ENCODE results near the gene SH2D3C.

DNA sequence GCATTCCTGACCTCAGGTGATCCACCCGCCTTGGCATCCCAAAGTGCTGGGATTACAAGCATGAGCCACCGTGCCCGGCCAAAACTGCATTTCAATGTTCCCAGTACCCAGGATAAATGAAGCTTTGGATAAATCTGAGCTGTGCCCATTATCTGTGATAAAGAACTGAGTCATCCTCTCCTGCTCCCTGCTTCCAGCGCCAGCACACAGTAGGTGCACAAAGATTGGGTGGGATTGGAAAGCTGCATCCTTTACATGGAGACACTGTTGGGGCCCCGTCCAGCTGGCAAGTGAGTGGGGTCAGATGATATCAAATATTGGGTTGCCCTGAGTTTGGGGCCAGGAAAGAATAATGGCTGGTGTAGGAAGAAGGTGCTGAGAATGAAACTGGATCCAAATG lies 17.4 kb downstream of the SH2D3C start:
- TF ChIP-seq NR2F1 (conservative IDR thresholded peaks at IDR 0.05): no peak
- TF ChIP-seq, protein P1, sequence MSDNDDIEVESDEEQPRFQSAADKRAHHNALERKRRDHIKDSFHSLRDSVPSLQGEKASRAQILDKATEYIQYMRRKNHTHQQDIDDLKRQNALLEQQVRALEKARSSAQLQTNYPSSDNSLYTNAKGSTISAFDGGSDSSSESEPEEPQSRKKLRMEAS (IDR thresholded peaks at IDR 0.05; ENCODE audit: low read depth, low read length): no peak
- no peak for TF ChIP-seq RAD21 (IDR thresholded peaks at IDR 0.05; ENCODE audit: insufficient read depth, low read depth, low read length)
- TF ChIP-seq RBBP5 (conservative IDR thresholded peaks at IDR 0.05): no peak
- TF ChIP-seq EZH2 (IDR thresholded peaks at IDR 0.05; ENCODE audit: borderline replicate concordance, control insufficient read depth, low read depth, low read length): no peak
- TF ChIP-seq FOXM1 (IDR thresholded peaks at IDR 0.05; ENCODE audit: low read depth, low read length): no peak
- TF ChIP-seq, protein P2, sequence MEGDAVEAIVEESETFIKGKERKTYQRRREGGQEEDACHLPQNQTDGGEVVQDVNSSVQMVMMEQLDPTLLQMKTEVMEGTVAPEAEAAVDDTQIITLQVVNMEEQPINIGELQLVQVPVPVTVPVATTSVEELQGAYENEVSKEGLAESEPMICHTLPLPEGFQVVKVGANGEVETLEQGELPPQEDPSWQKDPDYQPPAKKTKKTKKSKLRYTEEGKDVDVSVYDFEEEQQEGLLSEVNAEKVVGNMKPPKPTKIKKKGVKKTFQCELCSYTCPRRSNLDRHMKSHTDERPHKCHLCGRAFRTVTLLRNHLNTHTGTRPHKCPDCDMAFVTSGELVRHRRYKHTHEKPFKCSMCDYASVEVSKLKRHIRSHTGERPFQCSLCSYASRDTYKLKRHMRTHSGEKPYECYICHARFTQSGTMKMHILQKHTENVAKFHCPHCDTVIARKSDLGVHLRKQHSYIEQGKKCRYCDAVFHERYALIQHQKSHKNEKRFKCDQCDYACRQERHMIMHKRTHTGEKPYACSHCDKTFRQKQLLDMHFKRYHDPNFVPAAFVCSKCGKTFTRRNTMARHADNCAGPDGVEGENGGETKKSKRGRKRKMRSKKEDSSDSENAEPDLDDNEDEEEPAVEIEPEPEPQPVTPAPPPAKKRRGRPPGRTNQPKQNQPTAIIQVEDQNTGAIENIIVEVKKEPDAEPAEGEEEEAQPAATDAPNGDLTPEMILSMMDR (IDR thresholded peaks at IDR 0.05 in 2 of 3, conservative IDR thresholded peaks at IDR 0.05 in 1 of 3; ENCODE audit: control insufficient read depth in 2 of 3, extremely low read depth in 1 of 3, insufficient read depth in 1 of 3, low read depth in 3 of 3, low read length in 3 of 3): no peak
- TF ChIP-seq, protein P3, sequence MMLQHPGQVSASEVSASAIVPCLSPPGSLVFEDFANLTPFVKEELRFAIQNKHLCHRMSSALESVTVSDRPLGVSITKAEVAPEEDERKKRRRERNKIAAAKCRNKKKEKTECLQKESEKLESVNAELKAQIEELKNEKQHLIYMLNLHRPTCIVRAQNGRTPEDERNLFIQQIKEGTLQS (IDR thresholded peaks at IDR 0.05; ENCODE audit: borderline replicate concordance, extremely low read depth, low read depth, low read length): no peak

Data from GM12878 (cell line).